ENCODE results near the gene FAM50A.
"Not testable (repeated sequence)": the region's sequence is repeated elsewhere in the genome, so short reads cannot be mapped to it uniquely, and the experiment has no call there.

DNA sequence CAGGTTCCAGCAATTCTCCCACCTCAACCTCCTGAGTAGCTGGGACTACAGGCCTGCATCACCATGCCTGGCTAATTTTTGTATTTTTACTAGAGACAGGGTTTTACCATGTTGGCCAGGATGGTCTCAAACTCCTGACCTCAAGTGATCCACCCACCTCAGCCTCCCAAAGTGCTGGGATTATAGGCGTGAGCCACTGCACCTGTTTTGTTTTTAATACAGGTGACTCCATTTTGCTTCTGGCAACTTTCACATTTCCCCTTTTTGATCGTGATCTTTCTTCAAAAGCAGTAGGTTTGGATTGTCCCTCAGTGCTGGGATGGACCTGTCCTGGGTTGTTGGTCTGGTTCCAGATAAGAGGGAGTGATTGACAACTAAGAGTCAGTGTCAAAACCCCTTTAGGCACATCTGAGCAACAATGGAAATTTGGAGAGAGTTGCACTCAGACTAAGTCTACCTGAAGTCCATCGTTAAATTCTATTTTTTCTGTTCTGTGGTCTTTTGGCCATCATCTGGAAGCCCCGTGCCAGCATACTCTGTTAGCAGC is 52.7 kb downstream of the FAM50A start:
- not testable (repeated sequence) for TF ChIP-seq POLR2A, POLR2AphosphoS5 (IDR thresholded peaks at IDR 0.05; ENCODE audit: low read depth, low read length)
